H9 (cell line): Measurements from ENCODE around the gene FBXL13. TPM values are rescaled to one million over a fixed set of nuclear protein-coding genes. Genes with fewer than 3 reads are reported as not detected.

Experiments used
- DNase-seq: peaks from one replicate; pipeline ENCODE4 v3.0.0-alpha.2; 2017
- H2AFZ ChIP-seq: one replicate; pipeline ENCODE4 v1.6.1; 2013; ENCODE audit warnings: mild to moderate bottlenecking, low read length, control low read depth, moderate library complexity
- H2AK5ac ChIP-seq: 2 replicates; pipeline ENCODE4 v1.6.1; 2013; ENCODE audit warnings: low read length, control low read depth, mixed read lengths; ENCODE audit not compliant: insufficient read length
- H2BK120ac ChIP-seq: one replicate; pipeline ENCODE4 v1.6.1; 2013; ENCODE audit warnings: low read depth, mild to moderate bottlenecking, low read length, control low read depth, inconsistent platforms; ENCODE audit not compliant: poor library complexity, severe bottlenecking
- H2BK12ac ChIP-seq: 2 replicates; pipeline ENCODE4 v1.6.1; 2013; ENCODE audit warnings: low read length, control low read depth, mixed read lengths, low read depth; ENCODE audit not compliant: insufficient read length
- H2BK15ac ChIP-seq: 2 replicates; pipeline ENCODE4 v1.6.1; 2013; ENCODE audit warnings: low read depth, low read length, control low read depth
- H2BK20ac ChIP-seq: one replicate; pipeline ENCODE4 v1.6.1; 2013; ENCODE audit warnings: low read depth, mild to moderate bottlenecking, low read length, control low read depth, inconsistent platforms; ENCODE audit not compliant: poor library complexity, severe bottlenecking
- H2BK5ac ChIP-seq: 2 replicates; pipeline ENCODE4 v1.6.1; 2013; ENCODE audit warnings: low read length, control low read depth, mixed read lengths; ENCODE audit not compliant: insufficient read length
- H3K14ac ChIP-seq: 2 replicates; pipeline ENCODE4 v1.6.1; 2013; ENCODE audit warnings: low read length, control low read depth; ENCODE audit not compliant: insufficient read depth
- H3K18ac ChIP-seq: 2 replicates; pipeline ENCODE4 v1.6.1; 2013; ENCODE audit warnings: low read depth, mild to moderate bottlenecking, mixed read lengths, low read length, control low read depth; ENCODE audit not compliant: insufficient read length
- H3K23ac ChIP-seq: 2 replicates; pipeline ENCODE4 v1.6.1; 2013; ENCODE audit warnings: low read length, control low read depth, mixed read lengths, low read depth; ENCODE audit not compliant: insufficient read length
- H3K23me2 ChIP-seq: 2 replicates; pipeline ENCODE4 v1.6.1; 2013; ENCODE audit warnings: low read depth, mild to moderate bottlenecking, mixed read lengths, low read length, control low read depth; ENCODE audit not compliant: insufficient read length, poor library complexity, severe bottlenecking
- H3K27ac ChIP-seq: 2 replicates; pipeline ENCODE4 v1.5.1; 2013; ENCODE audit warnings: low read length, control low read depth, mixed read lengths, low read depth; ENCODE audit not compliant: insufficient read length
- H3K27me3 ChIP-seq: 2 replicates; pipeline ENCODE4 v1.6.1; 2013; ENCODE audit warnings: low read length, control low read depth, inconsistent platforms; ENCODE audit not compliant: insufficient read depth
- H3K4ac ChIP-seq: 2 replicates; pipeline ENCODE4 v1.6.1; 2013; ENCODE audit warnings: low read depth, mild to moderate bottlenecking, control low read depth, inconsistent platforms, low read length, moderate library complexity
- H3K4me1 ChIP-seq: 2 replicates; pipeline ENCODE4 v1.6.1; 2013; ENCODE audit warnings: low read length, control low read depth, inconsistent platforms; ENCODE audit not compliant: insufficient read depth
- H3K4me2 ChIP-seq: 2 replicates; pipeline ENCODE4 v1.6.1; 2013; ENCODE audit warnings: low read length, control low read depth, mixed read lengths; ENCODE audit not compliant: insufficient read length, insufficient read depth
- H3K56ac ChIP-seq: 2 replicates; pipeline ENCODE4 v1.6.1; 2013; ENCODE audit warnings: low read depth, mild to moderate bottlenecking, mixed read lengths, low read length, control low read depth; ENCODE audit not compliant: insufficient read length
- H3K79me1 ChIP-seq: 2 replicates; pipeline ENCODE4 v1.6.1; 2013; ENCODE audit warnings: low read depth, mild to moderate bottlenecking, moderate library complexity, low read length, control low read depth, inconsistent platforms; ENCODE audit not compliant: insufficient read depth, poor library complexity, severe bottlenecking
- H3K79me2 ChIP-seq: 2 replicates; pipeline ENCODE4 v1.6.1; 2013; ENCODE audit warnings: low read length, control low read depth, inconsistent platforms; ENCODE audit not compliant: insufficient read depth
- H3K9ac ChIP-seq: 2 replicates; pipeline ENCODE4 v1.6.1; 2013; ENCODE audit warnings: low read length, control low read depth, mixed read lengths; ENCODE audit not compliant: insufficient read length; ENCODE audit errors: extremely low read depth
- H3K9me3 ChIP-seq: one replicate; pipeline ENCODE4 v1.6.1; 2013; ENCODE audit warnings: low read depth, low read length, inconsistent platforms; ENCODE audit not compliant: control insufficient read depth
- H3T11ph ChIP-seq: one replicate; pipeline ENCODE4 v1.6.1; 2013; ENCODE audit warnings: mild to moderate bottlenecking, low read length, control low read depth, inconsistent platforms
- H4K20me1 ChIP-seq: one replicate; pipeline ENCODE4 v1.6.1; 2013; ENCODE audit not compliant: control insufficient read depth, insufficient read length, insufficient read depth
- H4K5ac ChIP-seq: 2 replicates; pipeline ENCODE4 v1.6.1; 2013; ENCODE audit warnings: low read depth, mild to moderate bottlenecking, mixed read lengths, low read length, control low read depth; ENCODE audit not compliant: insufficient read length
- H4K8ac ChIP-seq: replicated peaks from 2 replicates; pipeline ENCODE4 v1.6.1; 2013; ENCODE audit warnings: low read length, control low read depth, mixed read lengths, low read depth; ENCODE audit not compliant: insufficient read length
- H4K91ac ChIP-seq: 2 replicates; pipeline ENCODE4 v1.6.1; 2013; ENCODE audit warnings: low read depth, mild to moderate bottlenecking, moderate library complexity, mixed read lengths, low read length, control low read depth; ENCODE audit not compliant: insufficient read length
- H3K27ac Mint-ChIP-seq, 3 experiments: 2 replicates in 2 of 3; 3 replicates in 1 of 3; pipeline ENCODE4 v1.8.0; 2020 to 2021; ENCODE audit warnings: mixed read lengths in 3 of 3, mild to moderate bottlenecking in 1 of 3, moderate library complexity in 1 of 3
- H3K27me3 Mint-ChIP-seq: 2 replicates; pipeline ENCODE4 v1.8.0; 2021; ENCODE audit warnings: low read depth, mild to moderate bottlenecking, moderate library complexity, mixed read lengths
- H3K36me3 Mint-ChIP-seq, 3 experiments: 2 replicates in 2 of 3; 3 replicates in 1 of 3; pipeline ENCODE4 v1.8.0; 2020 to 2021; ENCODE audit warnings: low read depth in 3 of 3, mixed read lengths in 3 of 3; ENCODE audit not compliant: insufficient read depth in 1 of 3
- H3K4me1 Mint-ChIP-seq, 2 experiments: 2 replicates each; pipeline ENCODE4 v1.8.0; 2020; ENCODE audit warnings: mixed read lengths in 2 of 2
- H3K4me3 Mint-ChIP-seq, 2 experiments: 2 replicates in 1 of 2; 3 replicates in 1 of 2; pipeline ENCODE4 v1.8.0; 2020 to 2021; ENCODE audit warnings: mild to moderate bottlenecking in 2 of 2, mixed read lengths in 2 of 2, moderate library complexity in 1 of 2
- H3K9me3 Mint-ChIP-seq, 2 experiments: 2 replicates in 1 of 2; 3 replicates in 1 of 2; pipeline ENCODE4 v1.8.0; 2020; ENCODE audit warnings: mild to moderate bottlenecking in 2 of 2, mixed read lengths in 2 of 2, moderate library complexity in 1 of 2
- CTCF ChIP-seq: fragments of 200-600 bp; sonication (generic); conservative IDR thresholded peaks from 3 replicates; pipeline ENCODE4 v1.8.0; 2021; ENCODE audit warnings: antibody characterized with exemption, mild to moderate bottlenecking
- WGBS: extraction: QIAGEN DNeasy Blood & Tissue Kit; methylation state at CpG from one replicate; pipeline ENCODE4 v1.1.7; 2013; ENCODE audit warnings: missing lambda C conversion rate, low lambda C conversion rate, mixed read lengths; ENCODE audit not compliant: insufficient read length; ENCODE audit errors: extremely low coverage; 5-methylcytosine and 5-hydroxymethylcytosine counted together
- total RNA-seq: library from RNA; stranded (reverse); gene quantifications from 2 replicates; pipeline ENCODE4 v1.2.1, GENCODE V29; 2021

FBXL13 gene
- total RNA-seq, 1 experiment from 2014 or later, result 4.4 TPM

GRCh38 chr7:103077318-103077717 is 2.7 kb upstream of the FBXL13 start:
- H3K23me2 ChIP-seq, result peaks cover 13% of the 10 kb centered on the region
- WGBS, result no CpG with 5 or more reads among the region's 3 CpGs
- no peak overlapping the region for H3K4ac ChIP-seq
- peaks cover 3% of the 10 kb centered on the region; the same call in 1 of the 2 replicates for H3K79me2 ChIP-seq
- Mint-ChIP-seq H3K4me3 (no peak overlapping the region), H3K27me3 (no peaks in the 10 kb centered on the region), H3K4me1 (peaks cover 20 to 31% of the 10 kb centered on the region in 2 experiments), H3K36me3 (peaks cover 10 to 22% (median 13%) of the 10 kb centered on the region in 3 experiments; a peak in 6 of 7 replicates), H3K9me3 (no peaks in the 10 kb centered on the region), H3K27ac (no peak overlapping the region)
- no peak overlapping the region for H2AFZ ChIP-seq
- H3K4me2 ChIP-seq, result no peak overlapping the region
- TF ChIP-seq CTCF, result no peak
- H2BK15ac ChIP-seq, result no peak overlapping the region
- DNase-seq, result no peak
- H3K23ac ChIP-seq, result no peak overlapping the region
- no peak overlapping the region for H4K8ac ChIP-seq
- no peak overlapping the region for H2BK120ac ChIP-seq
- no peak overlapping the region for H3K18ac ChIP-seq
- H4K5ac ChIP-seq, result no peak overlapping the region
- H3K27ac ChIP-seq, result no peak overlapping the region
- H2BK12ac ChIP-seq, result no peak overlapping the region
- no peak overlapping the region for H3K14ac ChIP-seq
- no peaks in the 10 kb centered on the region for H3K79me1 ChIP-seq
- H3K56ac ChIP-seq, result no peak overlapping the region
- no peaks in the 10 kb centered on the region for H3K9me3 ChIP-seq
- no peak overlapping the region for H2BK20ac ChIP-seq
- H4K20me1 ChIP-seq, result no peaks in the 10 kb centered on the region
- no peaks in the 10 kb centered on the region for H3K4me1 ChIP-seq
- H2AK5ac ChIP-seq, result no peak overlapping the region
- H3K27me3 ChIP-seq, result no peaks in the 10 kb centered on the region
- H4K91ac ChIP-seq, result no peak overlapping the region
- H3K9ac ChIP-seq, result no peak overlapping the region
- H3T11ph ChIP-seq, result no peak overlapping the region
- H2BK5ac ChIP-seq, result no peak overlapping the region
